Measurements from ENCODE around the gene NLK.

The NLK gene

GRCh38 chr17:28166478-28166877 lies 124.0 kb downstream of the NLK start:
- Histone ChIP-seq H3K4me2 (ENCODE audit: insufficient read depth, low read length) (no peak overlapping the region), H2AFZ (ENCODE audit: low read depth, low read length) (no peak overlapping the region), H4K20me1 (ENCODE audit: insufficient read depth, low read length) (no peaks in the 10 kb centered on the region), H3K4me1 (ENCODE audit: insufficient read depth, low read length) (no peaks in the 10 kb centered on the region), H3K9me3 (ENCODE audit: insufficient read depth, low read length, severe bottlenecking) (no peaks in the 10 kb centered on the region), H3K36me3 (ENCODE audit: insufficient read depth, low read length) (peaks cover 12% of the 10 kb centered on the region; the same call in 1 of the 2 replicates), H3K27me3 (ENCODE audit: insufficient read depth, low read length, poor library complexity) (no peaks in the 10 kb centered on the region), H3K4me3 (ENCODE audit: low read depth in 1 of 2, low read length in 2 of 2) (no peak overlapping the region), H3K9ac (ENCODE audit: low read depth, low read length) (no peak overlapping the region), H3K79me2 (ENCODE audit: insufficient read depth, low read length) (no peaks in the 10 kb centered on the region), H3K27ac (ENCODE audit: low read length) (no peak overlapping the region)
- ATAC-seq (ENCODE audit: insufficient read depth, low read depth) (no peak), DNase-seq (no peak)
- TF ChIP-seq CTCF (IDR thresholded peaks at IDR 0.05; ENCODE audit: borderline replicate concordance, extremely low read depth, low read length, poor library complexity, severe bottlenecking): no peak
- no peak for TF ChIP-seq EZH2 (IDR thresholded peaks at IDR 0.05; ENCODE audit: borderline replicate concordance, low read depth, low read length, severe bottlenecking)

GRCh38 chr17:28169621-28170349 lies 127.3 kb downstream of the NLK start:
- no peak for ATAC-seq (ENCODE audit: insufficient read depth, low read depth)
- H3K27ac ChIP-seq (ENCODE audit: low read length): no peak overlapping the region
- no peak for DNase-seq

GRCh38 chr17:28170771-28171170 lies 128.3 kb downstream of the NLK start:
- TF ChIP-seq EZH2 (IDR thresholded peaks at IDR 0.05; ENCODE audit: borderline replicate concordance, low read depth, low read length, severe bottlenecking) (no peak), CTCF (IDR thresholded peaks at IDR 0.05; ENCODE audit: borderline replicate concordance, extremely low read depth, low read length, poor library complexity, severe bottlenecking) (no peak)
- no peaks in the 10 kb centered on the region for H3K9me3 ChIP-seq (ENCODE audit: insufficient read depth, low read length, severe bottlenecking)
- H3K9ac ChIP-seq (ENCODE audit: low read depth, low read length): no peak overlapping the region
- no peaks in the 10 kb centered on the region for H3K4me1 ChIP-seq (ENCODE audit: insufficient read depth, low read length)
- no peaks in the 10 kb centered on the region for H4K20me1 ChIP-seq (ENCODE audit: insufficient read depth, low read length)
- no peak overlapping the region for H2AFZ ChIP-seq (ENCODE audit: low read depth, low read length)
- ATAC-seq (ENCODE audit: insufficient read depth, low read depth): no peak
- no peaks in the 10 kb centered on the region for H3K27me3 ChIP-seq (ENCODE audit: insufficient read depth, low read length, poor library complexity)
- H3K4me3 ChIP-seq (ENCODE audit: low read depth in 1 of 2, low read length in 2 of 2): no peak overlapping the region
- H3K27ac ChIP-seq (ENCODE audit: low read length): no peak overlapping the region
- no peak overlapping the region for H3K4me2 ChIP-seq (ENCODE audit: insufficient read depth, low read length)
- peaks cover 21% of the 10 kb centered on the region; the same call in 1 of the 2 replicates for H3K36me3 ChIP-seq (ENCODE audit: insufficient read depth, low read length)
- no peak for DNase-seq
- no peaks in the 10 kb centered on the region for H3K79me2 ChIP-seq (ENCODE audit: insufficient read depth, low read length)

More at GRCh38 chr17:28169621-28170349, 127.3 kb downstream of the NLK start:
- H4K20me1 ChIP-seq (ENCODE audit: insufficient read depth, low read length): no peaks in the 10 kb centered on the region
- no peaks in the 10 kb centered on the region for H3K9me3 ChIP-seq (ENCODE audit: insufficient read depth, low read length, severe bottlenecking)
- peaks cover 21% of the 10 kb centered on the region; the same call in 1 of the 2 replicates for H3K36me3 ChIP-seq (ENCODE audit: insufficient read depth, low read length)
- TF ChIP-seq CTCF (IDR thresholded peaks at IDR 0.05; ENCODE audit: borderline replicate concordance, extremely low read depth, low read length, poor library complexity, severe bottlenecking) (no peak), EZH2 (IDR thresholded peaks at IDR 0.05; ENCODE audit: borderline replicate concordance, low read depth, low read length, severe bottlenecking) (no peak)
- no peak overlapping the region for H2AFZ ChIP-seq (ENCODE audit: low read depth, low read length)
- H3K4me1 ChIP-seq (ENCODE audit: insufficient read depth, low read length): no peaks in the 10 kb centered on the region
- no peaks in the 10 kb centered on the region for H3K79me2 ChIP-seq (ENCODE audit: insufficient read depth, low read length)
- no peaks in the 10 kb centered on the region for H3K27me3 ChIP-seq (ENCODE audit: insufficient read depth, low read length, poor library complexity)
- H3K4me2 ChIP-seq (ENCODE audit: insufficient read depth, low read length): no peak overlapping the region
- H3K4me3 ChIP-seq (ENCODE audit: low read depth in 1 of 2, low read length in 2 of 2): no peak overlapping the region
- no peak overlapping the region for H3K9ac ChIP-seq (ENCODE audit: low read depth, low read length)
